GM19455 (cell line): ENCODE results near the gene STOML1.
"Not testable (repeated sequence)": the region's sequence is repeated elsewhere in the genome, so short reads cannot be mapped to it uniquely, and the experiment has no call there.

Experiments
- ATAC-seq: cut with Tn5 transposase; IDR thresholded peaks from one replicate; pipeline ENCODE4 v1.9.1; 2021; ENCODE audit not compliant: unreplicated experiment

The STOML1 gene

GRCh38 chr15:73948982-73949381 is 43.1 kb downstream of the STOML1 start:
- no peak for ATAC-seq

GRCh38 chr15:73948396-73948795 is 43.7 kb downstream of the STOML1 start:
- no peak for ATAC-seq

GRCh38 chr15:73947651-73948050 is 44.4 kb downstream of the STOML1 start:
- no peak for ATAC-seq

GRCh38 chr15:73946795-73947370 is 45.2 kb downstream of the STOML1 start:
- no peak for ATAC-seq

GRCh38 chr15:73946046-73946721 is 45.9 kb downstream of the STOML1 start:
- ATAC-seq = no peak

- ATAC-seq = no peak
Observed at GRCh38 chr15:73945130-73945508, 47.0 kb downstream of the STOML1 start.

- ATAC-seq = no peak
Observed at GRCh38 chr15:73944161-73945129, 47.6 kb downstream of the STOML1 start.

- ATAC-seq = no peak
Observed at GRCh38 chr15:73942751-73943270, 49.3 kb downstream of the STOML1 start.

GRCh38 chr15:73941871-73942635 is 50.0 kb downstream of the STOML1 start:
- no peak for ATAC-seq

- ATAC-seq = no peak
Observed at GRCh38 chr15:73941449-73941848, 50.6 kb downstream of the STOML1 start.

GRCh38 chr15:73941044-73941443 is 51.1 kb downstream of the STOML1 start:
- no peak for ATAC-seq

- ATAC-seq = no peak
Observed at GRCh38 chr15:73940061-73940981, 51.8 kb downstream of the STOML1 start.

GRCh38 chr15:73939138-73939537 is 53.0 kb downstream of the STOML1 start:
- no peak for ATAC-seq

- not testable (repeated sequence) for ATAC-seq
Observed at GRCh38 chr15:73938516-73938915, 53.6 kb downstream of the STOML1 start.

- no peak for ATAC-seq
Observed at GRCh38 chr15:73937726-73938125, 54.4 kb downstream of the STOML1 start.

GRCh38 chr15:73937296-73937695 is 54.8 kb downstream of the STOML1 start:
- ATAC-seq = no peak

- no peak for ATAC-seq
Observed at GRCh38 chr15:73936588-73937290, 55.4 kb downstream of the STOML1 start.

GRCh38 chr15:73936181-73936580 is 55.9 kb downstream of the STOML1 start:
- no peak for ATAC-seq

- ATAC-seq = no peak
Observed at GRCh38 chr15:73935547-73935946, 56.5 kb downstream of the STOML1 start.
